H1 (cell line): Measurements from ENCODE around the gene ZNF433. TPM values are rescaled to one million over a fixed set of nuclear protein-coding genes. Genes with fewer than 3 reads are reported as not detected.

Experiments used
- CTCF ChIA-PET: fragments of 300-600 bp; sonication (Branson Sonifier 250); formaldehyde crosslinking; loops from one replicate; lab custom pipeline; 2021; ENCODE audit not compliant: partially characterized antibody; lab: Charles Lee
- POLR2A ChIA-PET: fragments of 300-600 bp; sonication (Branson Sonifier 250); formaldehyde crosslinking; loops from one replicate; lab custom pipeline; 2021; ENCODE audit warnings: inconsistent platforms; ENCODE audit not compliant: partially characterized antibody; lab: Charles Lee
- DNase-seq, 2 experiments: peaks; one replicate each; pipeline versions ENCODE4 v3.0.0 to v3.0.0-alpha.2; 2010 to 2022; ENCODE audit warnings: low spot score in 2 of 2, low read depth in 1 of 2, mixed read lengths in 1 of 2
- FAIRE-seq: peaks from 2 replicates; lab custom pipeline; 2011; peaks lifted over from hg19 to GRCh38; lab: Jason Lieb, UNC
- H2AFZ ChIP-seq: 2 replicates; pipeline ENCODE4 v1.8.1; 2012; ENCODE audit warnings: low read length, inconsistent platforms
- H2AK5ac ChIP-seq: 2 replicates; pipeline ENCODE4 v1.6.1; 2013; ENCODE audit warnings: low read depth, low read length
- H2BK120ac ChIP-seq: replicated peaks from 2 replicates; pipeline ENCODE3; 2013; ENCODE audit warnings: low read depth, low read length, inconsistent platforms
- H2BK12ac ChIP-seq: 2 replicates; pipeline ENCODE4 v1.6.1; 2013; ENCODE audit warnings: low read depth, low read length
- H2BK15ac ChIP-seq: 2 replicates; pipeline ENCODE4 v1.6.1; 2013; ENCODE audit warnings: low read length
- H2BK20ac ChIP-seq: 2 replicates; pipeline ENCODE4 v1.6.1; 2013; ENCODE audit warnings: low read length
- H2BK5ac ChIP-seq: 2 replicates; pipeline ENCODE4 v1.6.1; 2013; ENCODE audit warnings: low read depth, low read length
- H3K14ac ChIP-seq: 2 replicates; pipeline ENCODE4 v1.6.1; 2013; ENCODE audit warnings: inconsistent platforms; ENCODE audit not compliant: insufficient read length
- H3K18ac ChIP-seq: 2 replicates; pipeline ENCODE4 v1.6.1; 2013; ENCODE audit warnings: low read length; ENCODE audit errors: extremely low read depth
- H3K23ac ChIP-seq: 2 replicates; pipeline ENCODE4 v1.6.1; 2013; ENCODE audit warnings: inconsistent platforms; ENCODE audit not compliant: insufficient read length
- H3K23me2 ChIP-seq: 2 replicates; pipeline ENCODE4 v1.6.1; 2013; ENCODE audit warnings: low read depth, low read length
- H3K27ac ChIP-seq: 2 replicates; pipeline ENCODE4 v1.6.1; 2011; ENCODE audit warnings: low read depth, low read length, inconsistent platforms
- H3K27me3 ChIP-seq, 4 experiments: replicated peaks in 1 of 4; 1 replicate in 1 of 4; 2 replicates in 3 of 4; pipeline versions ENCODE4 v1.6.1 to v1.8.1; 2011 to 2013; ENCODE audit warnings: low read length in 3 of 4, mild to moderate bottlenecking in 3 of 4, inconsistent platforms in 2 of 4, mixed read lengths in 2 of 4, moderate library complexity in 1 of 4; ENCODE audit not compliant: control insufficient read depth in 3 of 4, insufficient read depth in 3 of 4; ENCODE audit errors: extremely low read depth in 1 of 4
- H3K36me3 ChIP-seq, 4 experiments: 2 replicates each; pipeline versions ENCODE4 v1.6.1 to v1.8.1; 2011 to 2013; ENCODE audit warnings: mild to moderate bottlenecking in 4 of 4, low read length in 3 of 4, moderate library complexity in 2 of 4, control low read depth in 1 of 4, inconsistent platforms in 1 of 4; ENCODE audit not compliant: insufficient read depth in 4 of 4, control insufficient read depth in 2 of 4
- H3K4ac ChIP-seq: replicated peaks from 2 replicates; pipeline ENCODE3; 2013; ENCODE audit warnings: low read length, low read depth, mixed read lengths, inconsistent platforms; ENCODE audit not compliant: insufficient read length
- H3K4me1 ChIP-seq, 4 experiments: replicated peaks in 1 of 4; 1 replicate in 1 of 4; 2 replicates in 3 of 4; pipeline versions ENCODE4 v1.6.1 to v1.8.1; 2011 to 2013; ENCODE audit warnings: low read length in 3 of 4, inconsistent platforms in 2 of 4, mixed read lengths in 1 of 4; ENCODE audit not compliant: insufficient read depth in 4 of 4, control insufficient read depth in 3 of 4
- H3K4me2 ChIP-seq, 2 experiments: 2 replicates each; pipeline versions ENCODE4 v1.6.1 to v1.8.1; 2011 to 2013; ENCODE audit warnings: low read depth in 2 of 2, low read length in 2 of 2, control low read depth in 1 of 2, inconsistent platforms in 1 of 2, mild to moderate bottlenecking in 1 of 2; ENCODE audit not compliant: insufficient read depth in 1 of 2
- H3K4me3 ChIP-seq, 4 experiments: fragments of 200-600, 300-600 bp in 1 of 4; sonication (generic), shearing (Covaris generic), sonication (Bioruptor Twin) in 1 of 4; 2 replicates each; pipeline versions ENCODE4 v1.5.1 to v1.8.1; 2011 to 2016; ENCODE audit warnings: low read length in 4 of 4, low read depth in 3 of 4, control low read depth in 2 of 4, inconsistent platforms in 2 of 4, mild to moderate bottlenecking in 2 of 4, mixed read lengths in 1 of 4, moderate library complexity in 1 of 4; ENCODE audit not compliant: insufficient read depth in 2 of 4; ENCODE audit errors: extremely low read depth in 1 of 4
- H3K56ac ChIP-seq: replicated peaks from 2 replicates; pipeline ENCODE3; 2013; ENCODE audit warnings: low read depth, mild to moderate bottlenecking, mixed read lengths, low read length, inconsistent platforms; ENCODE audit not compliant: insufficient read length
- H3K79me1 ChIP-seq: 2 replicates; pipeline ENCODE4 v1.6.1; 2013; ENCODE audit warnings: low read depth, low read length, control low read depth
- H3K79me2 ChIP-seq, 2 experiments: 2 replicates each; pipeline versions ENCODE4 v1.6.1 to v1.8.1; 2012 to 2013; ENCODE audit warnings: low read length in 2 of 2, mild to moderate bottlenecking in 2 of 2, inconsistent platforms in 1 of 2; ENCODE audit not compliant: insufficient read depth in 2 of 2, control insufficient read depth in 1 of 2
- H3K9ac ChIP-seq, 4 experiments: replicated peaks in 1 of 4; 1 replicate in 1 of 4; 2 replicates in 3 of 4; pipeline versions ENCODE4 v1.6.1 to v1.8.1; 2011 to 2013; ENCODE audit warnings: low read depth in 3 of 4, low read length in 3 of 4, control low read depth in 2 of 4, mild to moderate bottlenecking in 2 of 4, moderate library complexity in 2 of 4, inconsistent platforms in 1 of 4; ENCODE audit errors: extremely low read depth in 1 of 4
- H3K9me3 ChIP-seq, 2 experiments: 2 replicates each; pipeline versions ENCODE4 v1.6.1 to v1.8.1; 2012 to 2013; ENCODE audit warnings: mild to moderate bottlenecking in 2 of 2, moderate library complexity in 2 of 2, control low read depth in 1 of 2, inconsistent platforms in 1 of 2, low read depth in 1 of 2, low read length in 1 of 2, mixed read lengths in 1 of 2; ENCODE audit not compliant: insufficient read depth in 2 of 2
- H4K20me1 ChIP-seq, 2 experiments: replicated peaks in 1 of 2; 2 replicates each; pipeline versions ENCODE3 to v1.8.1; 2011 to 2013; ENCODE audit warnings: inconsistent platforms in 2 of 2, low read length in 2 of 2, mild to moderate bottlenecking in 1 of 2; ENCODE audit not compliant: insufficient read depth in 2 of 2, control insufficient read depth in 1 of 2
- H4K5ac ChIP-seq: 2 replicates; pipeline ENCODE4 v1.6.1; 2013; ENCODE audit warnings: low read length, low read depth, mixed read lengths, inconsistent platforms; ENCODE audit not compliant: insufficient read length
- H4K8ac ChIP-seq: 2 replicates; pipeline ENCODE4 v1.8.0; 2013; ENCODE audit warnings: mild to moderate bottlenecking, moderate library complexity, low read length, inconsistent platforms; ENCODE audit not compliant: insufficient read depth; ENCODE audit errors: extremely low read depth
- H4K91ac ChIP-seq: replicated peaks from 2 replicates; pipeline ENCODE3; 2013; ENCODE audit warnings: low read length, mixed read lengths, inconsistent platforms; ENCODE audit not compliant: insufficient read length
- SIRT6 ChIP-seq: IDR thresholded peaks from one replicate; pipeline ENCODE4 v1.7.1; 2012; ENCODE audit warnings: low read length, inconsistent platforms
- TBP ChIP-seq: IDR thresholded peaks from 2 replicates; pipeline ENCODE4 v1.6.1; 2011; ENCODE audit warnings: low read depth, low read length, improper control_type of control experiment
- TEAD4 ChIP-seq: IDR thresholded peaks from 2 replicates; pipeline ENCODE4 v1.6.1; 2012; ENCODE audit warnings: low read depth, low read length, inconsistent platforms, mixed read lengths
- WGBS, 2 experiments: shearing (Covaris generic) in 1 of 2; methylation state at CpG; one replicate each; pipeline versions ENCODE4 v1.1.6 to v1.1.7; 2013 to 2015; ENCODE audit warnings: low lambda C conversion rate in 2 of 2, mixed read lengths in 2 of 2, inconsistent platforms in 1 of 2, low coverage in 1 of 2, missing lambda C conversion rate in 1 of 2; ENCODE audit not compliant: insufficient replicate concordance in 2 of 2, insufficient coverage in 1 of 2, insufficient read length in 1 of 2; ENCODE audit errors: extremely low coverage in 1 of 2, missing lambda C conversion rate in 1 of 2; 5-methylcytosine and 5-hydroxymethylcytosine counted together
- polyA plus RNA-seq, 7 experiments: library from polyadenylated mRNA; depleted of rRNA in 3 of 7; stranded (reverse) in 5 of 7; unstranded in 2 of 7; fragments of >200 nt in 5 of 7; fragments of 200-250 nt in 2 of 7; gene quantifications; 1 replicate in 5 of 7; 2 replicates in 1 of 7; 4 replicates in 1 of 7; pipeline versions ENCODE4 v1.2.1 to v1.2.3, GENCODE V29; 2011 to 2013; ENCODE audit warnings: missing spikeins in 2 of 7, mixed read lengths in 2 of 7
- total RNA-seq: library from RNA; stranded (reverse); fragmentation: NEBNext Ultra II Directional; extraction: Animal tissue kit (Norgen Biotek cat#: 25700); gene quantifications from 2 replicates; pipeline ENCODE4 v1.2.1, GENCODE V29; 2021

The ZNF433 gene
- total and polyA plus RNA-seq, 2 of the 8 experiments (the other 6 are each of a cell fraction or from before 2014, with no cell fraction given): 0.68 to 1.8 TPM

DNA sequence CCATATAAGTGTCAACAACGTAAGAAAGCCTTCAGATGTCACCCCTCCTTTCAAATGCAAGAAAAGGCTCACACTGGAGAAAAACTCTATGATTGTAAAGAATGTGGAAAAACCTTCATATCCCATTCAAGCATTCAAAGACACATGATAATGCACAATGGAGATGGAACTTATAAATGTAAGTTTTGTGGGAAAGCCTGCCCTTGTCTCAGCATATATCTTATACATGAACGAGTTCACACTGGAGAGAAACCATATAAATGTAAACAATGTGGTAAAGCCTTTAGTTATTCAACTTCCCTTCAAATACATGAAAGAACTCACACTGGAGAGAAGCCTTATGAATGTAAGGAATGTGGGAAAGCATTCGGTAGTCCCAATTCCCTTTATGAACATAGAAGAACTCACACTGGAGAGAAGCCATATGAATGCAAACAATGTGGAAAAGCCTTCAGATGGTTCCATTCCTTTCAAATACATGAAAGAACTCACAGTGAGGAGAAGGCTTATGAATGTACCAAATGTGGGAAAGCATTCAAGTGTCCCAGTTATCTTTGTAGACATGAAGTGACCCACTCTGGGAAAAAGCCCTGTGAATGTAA is 40.2 kb upstream of the ZNF433 start:
- Histone ChIP-seq H3K27ac (no peak overlapping the region), H3K9ac (no peak overlapping the region), H3K4ac (no peak overlapping the region), H2BK15ac (no peak overlapping the region), H3K79me1 (no peaks in the 10 kb centered on the region), H2AFZ (no peak overlapping the region), H2BK5ac (no peak overlapping the region), H2BK20ac (no peak overlapping the region), H3K23ac (no peak overlapping the region), H3K27me3 (no peaks in the 10 kb centered on the region), H2BK120ac (no peak overlapping the region), H3K4me1 (no peaks in the 10 kb centered on the region), H3K18ac (no peak overlapping the region), H4K20me1 (no peaks in the 10 kb centered on the region), H4K5ac (no peak overlapping the region), H4K8ac (no peak overlapping the region), H3K36me3 (peaks cover 16 to 74% (median 51%) of the 10 kb centered on the region in 4 experiments), H3K14ac (no peak overlapping the region), H4K91ac (no peak overlapping the region), H3K56ac (no peak overlapping the region), H2AK5ac (no peak overlapping the region), H3K23me2 (no peaks in the 10 kb centered on the region), H3K4me2 (no peak overlapping the region), H3K79me2 (no peaks in the 10 kb centered on the region), H3K4me3 (0 out of 8 replicates have a peak overlapping the region, but pooled peaks of 1 of the 4 experiments have one; percentile 13), H3K9me3 (peaks cover 68 to 83% of the 10 kb centered on the region in 2 experiments), H2BK12ac (no peak overlapping the region)
- no peak for DNase-seq
- POLR2A ChIA-PET: interaction anchor here (1.9 kb wide), 1 partner anchor 11 kb away, joined by 4 read pairs; the partner anchor contains the start of gene ZNF844
- FAIRE-seq: no peak
- CTCF ChIA-PET: no interaction called here
- TF ChIP-seq SIRT6 (no peak), TBP (no peak), TEAD4 (no peak)
- 90% methylated on average over 3 of the region's 3 CpGs; no CpG with 5 or more reads in 1 of the 2 experiments for WGBS, 2 experiments
